HG03097 (cell line): ENCODE measurements around the gene NTM.

Source experiments
- ATAC-seq: cut with Tn5 transposase; IDR thresholded peaks from one replicate; pipeline ENCODE4 v1.9.1; 2021; ENCODE audit not compliant: unreplicated experiment, low FRiP score

The NTM gene

DNA sequence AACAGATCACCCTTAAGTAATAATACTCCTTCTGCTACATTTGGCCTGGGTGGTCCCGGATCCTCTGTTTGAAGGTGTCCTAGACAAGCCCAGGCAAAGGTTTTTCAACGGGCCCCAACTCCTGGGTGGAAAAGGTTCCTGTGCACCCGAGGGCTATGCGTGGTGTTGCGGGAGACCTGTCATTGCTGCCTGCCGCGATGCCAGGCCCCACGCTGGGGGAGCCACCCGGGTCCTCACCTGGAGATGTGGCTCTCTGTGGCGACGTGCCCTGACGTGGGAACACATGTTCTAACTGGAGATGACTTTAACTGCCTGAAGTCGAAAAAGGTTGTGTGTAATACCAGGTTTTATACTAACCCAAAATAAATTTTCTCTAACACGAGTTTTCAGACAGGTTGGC is 467.1 kb downstream of the NTM start:
- no peak for ATAC-seq

- ATAC-seq, result no peak
These were observed 467.6 kb downstream of the NTM start for GRCh38 chr11:131838016-131838415.

DNA sequence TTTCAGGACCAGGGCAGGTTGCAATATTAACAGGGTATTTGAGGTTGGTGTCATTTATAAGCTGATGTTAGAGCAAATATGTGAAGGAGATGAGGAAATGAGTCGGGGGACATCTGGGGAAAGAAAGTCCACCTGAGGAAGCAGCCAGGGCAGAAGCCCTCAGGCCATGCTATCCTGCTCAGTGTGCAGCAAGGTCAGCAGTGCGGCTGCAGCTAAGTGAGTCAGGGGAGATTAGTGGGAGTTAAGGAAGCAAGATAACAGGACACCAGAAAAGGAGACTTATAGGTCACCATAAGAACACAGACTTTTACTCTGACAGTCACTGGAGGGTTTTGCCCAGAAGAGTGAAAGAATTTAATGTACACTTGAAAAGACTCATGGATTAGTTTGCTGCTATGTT is 468.9 kb downstream of the NTM start:
- ATAC-seq, result no peak

- no peak for ATAC-seq
These were observed 470.1 kb downstream of the NTM start for GRCh38 chr11:131840545-131840944.

- ATAC-seq, result no peak
These were observed 470.6 kb downstream of the NTM start for GRCh38 chr11:131841028-131841427.

- no peak for ATAC-seq
These were observed 471.7 kb downstream of the NTM start for GRCh38 chr11:131841925-131842635.

GRCh38 chr11:131845255-131845654 is 474.8 kb downstream of the NTM start:
- ATAC-seq, result no peak

DNA sequence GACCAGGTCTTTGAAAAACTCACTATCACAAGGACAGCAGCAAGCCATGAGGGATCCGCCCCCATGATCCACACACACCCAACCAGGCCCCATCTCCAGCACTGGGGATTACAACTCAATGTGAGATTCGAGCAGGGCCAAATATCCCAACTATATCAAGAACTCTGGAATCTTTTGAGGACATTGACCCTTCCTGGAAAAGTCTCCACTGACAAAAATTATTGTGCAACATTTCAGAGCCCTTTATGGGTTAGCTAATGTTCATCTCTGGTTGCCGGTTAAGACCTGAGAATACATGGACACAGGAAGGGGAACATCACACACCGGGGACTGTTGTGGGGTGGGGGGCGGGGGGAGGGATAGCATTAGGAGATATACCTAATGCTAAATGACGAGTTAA is 479.1 kb downstream of the NTM start:
- no peak for ATAC-seq

DNA sequence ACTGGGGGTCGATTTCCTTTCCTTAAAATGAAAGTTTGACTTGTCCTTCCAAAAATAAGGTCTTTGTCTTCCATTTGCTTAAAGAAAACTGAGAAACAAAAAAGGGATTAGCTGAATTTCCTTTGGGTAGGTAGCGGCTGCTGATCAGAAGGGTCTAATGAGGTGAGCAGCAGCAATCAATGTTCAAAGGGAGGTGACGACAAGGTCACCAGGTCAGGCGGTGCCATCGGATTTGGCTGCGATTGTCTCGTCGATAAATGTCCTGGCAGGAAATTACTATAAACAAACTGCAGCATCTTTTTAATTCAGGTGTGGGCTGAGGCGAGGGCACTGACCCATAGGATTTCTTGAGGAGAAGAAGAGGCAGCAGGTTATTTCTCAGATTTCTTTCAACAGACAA is 480.1 kb downstream of the NTM start:
- ATAC-seq, result no peak

- no peak for ATAC-seq
These were observed 481.7 kb downstream of the NTM start for GRCh38 chr11:131851964-131852755.

GRCh38 chr11:131852757-131853156 is 482.3 kb downstream of the NTM start:
- ATAC-seq, result no peak

GRCh38 chr11:131854391-131854790 is 484.0 kb downstream of the NTM start:
- no peak for ATAC-seq

DNA sequence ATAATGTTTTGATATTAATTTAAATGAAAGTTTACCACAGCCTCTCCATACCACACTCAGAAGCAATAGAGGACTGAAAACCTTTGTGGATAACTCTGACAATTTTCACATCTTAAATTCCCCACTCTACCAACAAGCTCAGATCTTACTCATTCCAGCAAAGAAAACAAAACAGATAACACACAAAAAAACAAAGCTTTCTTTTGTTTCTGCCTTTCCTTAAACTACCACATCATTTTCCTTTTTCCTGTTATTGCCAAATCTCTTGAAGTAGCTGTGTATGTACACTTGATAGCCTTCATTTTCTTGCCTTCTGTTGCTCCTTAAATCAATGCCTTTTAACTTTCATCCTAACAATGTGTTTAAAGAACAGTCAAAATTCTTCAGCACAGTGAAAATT is 484.9 kb downstream of the NTM start:
- no peak for ATAC-seq

- no peak for ATAC-seq
These were observed 486.8 kb downstream of the NTM start for GRCh38 chr11:131857246-131857645.

- no peak for ATAC-seq
These were observed 488.1 kb downstream of the NTM start for GRCh38 chr11:131858505-131858904.

DNA sequence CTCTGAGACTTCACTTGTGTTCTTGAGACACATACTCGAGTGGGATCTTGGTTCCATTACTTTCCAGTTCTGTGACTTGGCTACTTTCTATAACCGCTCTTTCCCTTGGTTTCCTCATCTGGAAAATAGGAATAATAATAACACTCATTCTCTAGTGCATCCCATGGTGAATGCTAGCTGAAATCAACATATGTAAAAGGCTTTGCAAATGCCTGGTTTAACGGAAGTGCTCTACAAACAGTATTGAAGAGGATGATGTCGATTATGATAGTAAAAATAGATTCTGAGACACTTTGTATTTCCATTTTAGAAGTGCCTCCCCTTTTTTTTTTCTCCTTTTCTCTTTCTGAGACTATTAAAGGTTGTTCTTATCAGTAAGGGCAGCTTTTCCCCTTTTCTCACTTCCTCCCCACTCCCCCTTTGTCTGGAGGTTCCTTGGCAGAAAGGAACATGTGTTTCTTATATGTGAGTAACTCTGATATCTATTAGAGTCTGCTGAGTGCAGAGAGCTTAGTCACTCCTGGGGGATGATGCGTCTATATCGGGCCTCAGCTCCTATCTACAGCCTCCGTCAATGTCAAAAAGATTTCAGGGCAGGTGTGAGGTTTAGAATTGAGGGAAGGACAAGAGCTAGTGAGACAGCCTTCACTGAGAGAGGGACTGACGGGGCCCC is 489.3 kb downstream of the NTM start:
- no peak for ATAC-seq

DNA sequence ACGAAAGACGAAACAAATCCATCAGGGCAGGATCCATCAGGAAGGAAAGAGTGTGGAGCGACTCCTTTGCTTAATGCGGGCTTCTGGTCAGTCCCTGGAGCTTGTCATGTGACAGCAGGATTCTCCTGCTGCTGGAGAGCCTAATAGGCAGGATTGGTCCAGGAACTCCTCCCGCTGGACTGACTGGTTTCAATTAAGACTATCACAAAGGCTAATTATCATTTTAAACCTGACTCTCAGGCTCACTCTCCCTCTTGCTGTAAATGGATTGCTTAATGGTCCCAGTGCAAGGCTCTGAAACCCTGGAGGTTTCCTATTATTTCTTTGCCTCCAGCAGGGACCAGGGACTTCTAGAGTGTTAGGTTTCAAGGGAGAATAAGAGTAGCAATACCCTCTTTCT is 493.8 kb downstream of the NTM start:
- no peak for ATAC-seq

GRCh38 chr11:131865860-131866259 is 495.4 kb downstream of the NTM start:
- no peak for ATAC-seq

DNA sequence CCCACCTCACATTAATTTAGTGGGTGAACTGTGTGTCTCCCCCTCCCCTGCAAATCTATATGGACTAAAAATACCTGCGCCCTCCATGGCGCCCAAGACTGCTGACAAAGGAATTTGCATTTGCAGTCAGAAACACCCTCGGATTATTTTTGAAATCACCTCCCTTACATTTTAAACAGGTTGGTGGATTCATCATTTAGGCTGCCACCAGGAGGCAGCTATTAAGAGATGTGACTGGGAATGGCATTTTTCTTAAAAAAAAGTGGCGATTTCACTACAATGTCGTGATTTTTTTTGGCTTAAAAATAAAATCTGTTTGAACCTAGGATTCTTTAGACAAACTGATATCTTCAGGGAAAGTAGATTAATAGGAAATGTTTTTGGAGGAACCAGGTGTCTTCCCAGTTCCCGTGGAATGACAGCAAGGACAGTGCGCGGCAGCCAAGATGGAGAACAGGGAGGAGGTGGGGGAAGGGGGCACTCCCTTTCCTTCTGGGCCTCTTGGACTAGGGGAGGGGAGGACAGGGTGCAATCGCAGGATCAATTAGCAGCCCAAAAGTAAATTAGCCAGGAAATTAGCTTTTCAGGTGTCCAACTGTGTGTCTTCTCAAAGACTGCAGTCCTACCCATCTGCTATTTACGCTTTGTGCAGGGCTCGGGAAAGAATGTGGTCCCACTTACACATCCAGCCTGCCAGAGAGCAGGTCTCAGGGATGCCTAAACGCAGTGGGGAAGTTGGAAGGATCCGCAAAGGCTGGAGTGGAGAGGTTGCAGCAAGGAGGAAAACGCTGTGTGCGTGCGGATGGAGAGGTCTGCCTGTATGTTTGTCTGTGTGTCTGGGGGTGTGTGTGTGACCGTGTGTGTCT is 496.4 kb downstream of the NTM start:
- no peak for ATAC-seq

DNA sequence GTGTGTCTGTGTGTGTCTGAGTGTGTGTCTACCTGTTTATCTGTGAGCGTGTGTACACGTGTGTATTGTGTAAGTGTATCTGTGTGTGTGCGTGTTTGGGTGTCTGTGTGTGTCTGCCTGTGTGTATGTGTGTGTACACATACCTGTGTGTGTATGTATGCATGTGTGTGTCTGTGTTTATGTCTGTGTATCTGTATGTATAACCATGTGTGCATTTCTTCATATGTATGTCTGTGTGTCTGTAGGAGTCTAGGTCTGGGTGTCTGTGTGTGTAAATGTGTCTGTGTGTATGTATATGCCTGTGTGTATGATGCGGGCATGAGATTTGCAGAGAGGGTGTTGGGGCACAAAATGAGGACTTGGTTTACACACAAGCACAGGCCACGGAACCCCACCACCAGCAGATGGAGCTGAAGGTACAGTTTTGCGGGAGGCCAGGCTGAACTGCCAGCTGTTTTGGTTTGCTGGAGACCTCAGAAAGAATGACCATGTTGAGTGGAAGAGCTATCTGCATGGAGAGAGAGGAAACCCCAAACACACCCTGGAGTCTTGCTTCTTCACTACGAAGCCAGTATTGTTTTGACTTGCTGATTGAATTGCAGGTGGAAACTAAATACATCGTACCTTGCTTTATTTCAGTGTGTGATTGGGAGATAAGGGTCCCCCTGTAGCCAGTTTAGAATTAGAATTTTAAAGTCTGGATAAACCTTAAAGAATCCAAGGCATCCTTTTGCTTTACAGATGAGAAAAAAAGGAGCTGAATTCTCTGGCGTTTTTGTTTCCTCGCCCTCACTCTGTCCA is 497.2 kb downstream of the NTM start:
- ATAC-seq, result no peak
